WI38 (cell line): ENCODE measurements around the gene FAM120A.

Experiments used
- H3K4me3 ChIP-seq: 2 replicates; pipeline ENCODE4 v1.5.1; 2011; ENCODE audit warnings: low read depth, mild to moderate bottlenecking, control low read depth, low read length
- TF ChIP-seq, protein P1 (sequence below): IDR thresholded peaks from 2 replicates; pipeline ENCODE4 v1.5.1; 2012; ENCODE audit warnings: low read depth, mild to moderate bottlenecking, control low read depth, low read length

Gene FAM120A

DNA sequence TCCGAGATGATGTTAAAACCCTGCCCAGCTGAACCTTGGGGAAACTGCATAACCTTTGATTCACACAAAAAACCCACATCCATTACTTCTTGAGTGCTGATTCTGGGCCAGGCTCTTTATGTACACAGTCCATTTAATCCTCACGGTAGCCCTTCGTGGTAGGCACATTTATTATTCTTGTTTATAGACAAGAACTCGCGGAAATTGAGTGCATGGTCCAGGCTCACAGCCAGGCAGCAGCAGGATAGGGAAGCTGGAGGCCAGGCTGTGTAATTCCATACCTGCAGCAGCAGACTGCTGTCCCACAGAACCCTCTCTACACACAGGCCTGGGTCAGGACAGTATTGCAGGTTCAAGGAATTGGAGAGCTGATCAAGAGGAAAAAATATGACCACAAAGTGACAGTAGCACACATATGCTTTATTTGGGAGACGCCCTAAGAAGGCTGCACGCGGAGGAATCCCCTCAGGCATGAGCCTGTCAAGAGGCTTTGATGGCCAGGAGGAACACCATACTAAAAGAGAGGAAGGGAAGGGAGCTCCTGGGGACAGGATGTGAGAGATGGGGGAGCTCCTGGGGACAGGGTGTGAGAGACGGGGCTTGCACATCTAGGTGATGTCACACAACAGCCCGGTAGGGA lies 28.4 kb upstream of the FAM120A start:
- H3K4me3 ChIP-seq = no peak overlapping the region

DNA sequence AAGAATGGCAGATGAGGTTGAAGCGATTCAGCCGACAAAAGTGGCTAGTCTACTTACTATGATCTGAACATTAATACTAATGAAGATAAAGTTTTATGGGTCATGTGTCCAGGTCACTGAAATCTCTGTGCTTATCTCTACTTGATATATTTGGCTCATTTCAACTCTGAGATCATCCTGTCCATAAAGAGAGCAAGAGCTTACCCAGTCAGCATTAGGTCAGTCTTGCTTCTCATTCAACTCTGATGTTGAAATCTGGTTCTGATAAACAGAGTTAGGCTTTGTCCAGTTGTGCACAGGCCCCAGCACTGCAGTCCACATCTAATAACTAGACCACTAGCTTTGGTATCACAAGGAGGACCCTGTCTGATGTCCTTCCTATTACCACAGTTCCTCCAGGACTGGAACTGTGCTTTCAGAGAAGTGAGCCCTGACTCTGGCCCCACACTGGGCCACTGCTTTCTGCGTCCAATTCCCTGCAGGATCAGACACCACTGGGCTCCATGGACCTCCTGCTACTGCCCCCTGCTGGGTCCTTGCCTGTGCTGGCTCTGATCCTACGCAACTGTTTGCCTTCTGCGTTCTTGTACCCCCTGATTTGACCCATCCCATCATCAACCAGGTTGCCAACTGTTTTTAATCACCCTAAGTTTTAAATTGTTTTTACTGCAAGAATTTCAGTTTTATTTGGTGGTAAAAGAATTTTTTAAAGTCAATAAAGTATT lies 23.7 kb upstream of the FAM120A start:
- TF ChIP-seq, protein P1, sequence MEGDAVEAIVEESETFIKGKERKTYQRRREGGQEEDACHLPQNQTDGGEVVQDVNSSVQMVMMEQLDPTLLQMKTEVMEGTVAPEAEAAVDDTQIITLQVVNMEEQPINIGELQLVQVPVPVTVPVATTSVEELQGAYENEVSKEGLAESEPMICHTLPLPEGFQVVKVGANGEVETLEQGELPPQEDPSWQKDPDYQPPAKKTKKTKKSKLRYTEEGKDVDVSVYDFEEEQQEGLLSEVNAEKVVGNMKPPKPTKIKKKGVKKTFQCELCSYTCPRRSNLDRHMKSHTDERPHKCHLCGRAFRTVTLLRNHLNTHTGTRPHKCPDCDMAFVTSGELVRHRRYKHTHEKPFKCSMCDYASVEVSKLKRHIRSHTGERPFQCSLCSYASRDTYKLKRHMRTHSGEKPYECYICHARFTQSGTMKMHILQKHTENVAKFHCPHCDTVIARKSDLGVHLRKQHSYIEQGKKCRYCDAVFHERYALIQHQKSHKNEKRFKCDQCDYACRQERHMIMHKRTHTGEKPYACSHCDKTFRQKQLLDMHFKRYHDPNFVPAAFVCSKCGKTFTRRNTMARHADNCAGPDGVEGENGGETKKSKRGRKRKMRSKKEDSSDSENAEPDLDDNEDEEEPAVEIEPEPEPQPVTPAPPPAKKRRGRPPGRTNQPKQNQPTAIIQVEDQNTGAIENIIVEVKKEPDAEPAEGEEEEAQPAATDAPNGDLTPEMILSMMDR = peak; percentile 26; the same call in 1 of the 2 replicates

More for the DNA sequence above, 28.4 kb upstream of the FAM120A start:
- TF ChIP-seq, protein P1 = no peak

DNA sequence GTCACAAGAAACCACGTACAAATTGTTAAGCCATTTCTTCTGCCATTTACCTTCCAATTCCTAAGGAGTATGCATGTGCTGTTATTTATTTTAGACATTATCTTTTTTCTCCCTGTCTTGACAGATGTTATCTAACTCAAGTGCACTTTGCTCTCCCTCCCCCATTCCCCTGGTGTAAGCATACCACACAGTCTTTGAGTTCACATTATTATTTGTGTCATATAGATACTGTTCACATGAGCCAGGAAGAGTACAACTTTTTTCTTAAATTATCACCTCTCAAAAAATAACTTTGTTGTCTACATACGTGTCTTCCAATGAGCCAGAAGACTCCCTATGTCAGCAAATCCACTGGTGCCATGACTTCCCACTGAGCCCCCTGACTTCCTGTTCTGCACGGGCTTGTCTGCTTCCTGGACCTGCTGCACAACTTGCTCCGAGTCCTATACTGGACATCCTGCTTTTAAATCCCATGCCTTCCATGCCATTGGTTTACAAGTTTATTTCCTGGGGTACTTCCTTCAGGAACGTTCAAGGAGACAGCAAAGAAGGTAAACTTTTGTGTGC lies 19.9 kb upstream of the FAM120A start:
- TF ChIP-seq, protein P1 = no peak
- H3K4me3 ChIP-seq = no peak overlapping the region

More for the DNA sequence above, 23.7 kb upstream of the FAM120A start:
- H3K4me3 ChIP-seq = no peak overlapping the region

DNA sequence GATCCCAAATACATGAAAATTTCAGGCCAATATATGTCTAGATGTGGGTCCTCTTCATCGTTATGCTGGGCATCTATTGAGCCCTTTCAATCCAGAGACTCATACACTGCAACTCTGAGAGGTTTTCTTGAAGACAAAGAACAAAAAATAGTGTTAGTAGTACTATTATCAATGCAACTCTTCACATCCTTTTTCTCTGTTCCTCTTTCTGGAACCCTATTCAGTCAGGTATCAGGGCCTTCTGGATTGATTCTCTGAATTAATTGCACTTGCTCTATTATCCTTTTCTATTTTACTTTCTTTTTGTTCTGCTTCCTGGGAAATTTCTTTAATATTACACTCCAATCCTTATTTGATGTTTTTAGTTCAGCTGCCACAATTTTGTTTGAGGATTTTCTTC lies 18.5 kb upstream of the FAM120A start:
- TF ChIP-seq, protein P1 = no peak
- no peak overlapping the region for H3K4me3 ChIP-seq

DNA sequence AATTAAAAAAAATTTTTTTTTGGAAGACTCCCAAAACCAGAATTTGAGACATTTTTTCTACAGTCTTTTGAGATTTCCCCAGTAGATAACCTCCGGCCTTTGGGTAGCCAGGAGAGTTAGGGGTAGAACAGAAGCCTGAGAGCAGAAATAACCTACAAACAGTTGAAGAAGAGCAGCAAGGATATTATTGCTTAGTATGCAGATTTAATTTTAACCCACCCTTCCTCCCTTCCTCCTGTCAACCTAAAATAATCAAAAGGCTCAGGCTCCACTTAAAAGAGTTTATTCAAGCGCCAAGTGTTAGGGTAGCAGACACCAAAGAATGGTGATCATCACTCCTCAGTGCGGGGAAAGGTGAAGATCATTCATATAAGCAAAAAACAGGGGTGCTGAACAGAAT lies 17.4 kb upstream of the FAM120A start:
- TF ChIP-seq, protein P1 = no peak
- no peak overlapping the region for H3K4me3 ChIP-seq

DNA sequence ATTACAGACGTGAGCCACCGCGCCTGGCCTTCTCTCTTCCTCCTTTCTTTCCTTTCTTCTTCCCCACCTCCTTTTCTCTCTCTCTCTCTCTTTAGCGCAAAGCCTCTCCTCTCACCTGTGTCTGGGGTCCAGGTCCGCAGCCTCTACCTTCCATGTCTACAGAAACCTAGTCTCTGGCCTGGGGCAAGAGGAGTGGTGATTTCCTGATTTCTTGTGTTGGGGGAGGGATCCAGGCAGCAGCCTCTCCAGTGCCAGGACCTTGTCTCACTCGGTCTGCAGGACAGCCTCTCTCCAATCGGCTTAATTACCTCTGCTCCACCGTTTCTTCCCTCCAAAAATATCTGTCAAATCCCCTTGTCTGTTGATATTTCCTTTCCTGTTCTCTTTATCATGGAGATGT lies 16.1 kb upstream of the FAM120A start:
- no peak overlapping the region for H3K4me3 ChIP-seq
- TF ChIP-seq, protein P1 = no peak

DNA sequence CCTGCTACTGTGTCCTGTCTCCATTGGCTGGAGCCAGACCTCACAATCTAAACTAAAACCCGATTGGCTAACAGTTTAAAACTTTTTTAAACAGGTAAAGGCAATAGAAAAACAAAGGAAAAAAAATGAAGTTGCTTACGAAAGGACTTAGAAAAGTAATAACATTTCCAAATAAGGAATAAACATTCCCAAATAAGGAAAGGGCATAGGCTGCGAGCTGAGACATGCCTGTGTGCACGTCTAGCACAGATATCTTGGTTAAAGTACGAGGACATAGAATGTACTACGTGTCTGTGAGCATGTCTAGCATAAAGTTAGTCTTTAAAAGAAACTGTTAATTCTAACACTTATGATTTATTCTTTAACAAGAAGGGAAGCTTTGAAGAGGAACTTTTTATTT lies 15.3 kb upstream of the FAM120A start:
- TF ChIP-seq, protein P1 = no peak
- H3K4me3 ChIP-seq = no peak overlapping the region
